ENCODE data around the gene GRID2.

DNA sequence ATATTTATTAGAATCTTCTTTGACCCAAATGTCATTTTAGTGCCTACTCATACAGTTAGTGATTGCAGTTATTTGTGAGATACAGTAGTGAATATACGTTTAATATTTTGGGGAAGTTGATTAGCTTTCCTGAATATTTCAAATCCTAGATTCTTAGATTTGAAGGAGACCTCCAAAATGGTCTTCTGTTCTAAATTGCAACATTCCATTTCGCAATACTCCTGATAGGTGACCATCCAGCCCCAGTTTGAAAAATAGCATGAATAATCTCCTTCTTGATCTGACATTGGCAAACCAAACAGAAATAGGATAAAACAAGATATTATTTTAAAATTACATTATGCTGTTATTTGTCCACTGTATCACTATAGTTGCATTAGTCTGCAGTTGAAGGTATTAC is 505.6 kb downstream of the GRID2 start:
- no peak for TF ChIP-seq POLR2A (IDR thresholded peaks at IDR 0.05)
- TF ChIP-seq, protein P1, sequence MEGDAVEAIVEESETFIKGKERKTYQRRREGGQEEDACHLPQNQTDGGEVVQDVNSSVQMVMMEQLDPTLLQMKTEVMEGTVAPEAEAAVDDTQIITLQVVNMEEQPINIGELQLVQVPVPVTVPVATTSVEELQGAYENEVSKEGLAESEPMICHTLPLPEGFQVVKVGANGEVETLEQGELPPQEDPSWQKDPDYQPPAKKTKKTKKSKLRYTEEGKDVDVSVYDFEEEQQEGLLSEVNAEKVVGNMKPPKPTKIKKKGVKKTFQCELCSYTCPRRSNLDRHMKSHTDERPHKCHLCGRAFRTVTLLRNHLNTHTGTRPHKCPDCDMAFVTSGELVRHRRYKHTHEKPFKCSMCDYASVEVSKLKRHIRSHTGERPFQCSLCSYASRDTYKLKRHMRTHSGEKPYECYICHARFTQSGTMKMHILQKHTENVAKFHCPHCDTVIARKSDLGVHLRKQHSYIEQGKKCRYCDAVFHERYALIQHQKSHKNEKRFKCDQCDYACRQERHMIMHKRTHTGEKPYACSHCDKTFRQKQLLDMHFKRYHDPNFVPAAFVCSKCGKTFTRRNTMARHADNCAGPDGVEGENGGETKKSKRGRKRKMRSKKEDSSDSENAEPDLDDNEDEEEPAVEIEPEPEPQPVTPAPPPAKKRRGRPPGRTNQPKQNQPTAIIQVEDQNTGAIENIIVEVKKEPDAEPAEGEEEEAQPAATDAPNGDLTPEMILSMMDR (IDR thresholded peaks at IDR 0.05) = no peak
- TF ChIP-seq EP300 (IDR thresholded peaks at IDR 0.05) = no peak
- TF ChIP-seq POLR2AphosphoS5 (IDR thresholded peaks at IDR 0.05) = no peak

All from upper lobe of left lung (tissue), 4 donors.